GM18951 (cell line): ENCODE measurements around the gene CHST2.

Source experiments
- POLR2A ChIP-seq: IDR thresholded peaks from 4 replicates; pipeline ENCODE4 v1.6.1; 2011; ENCODE audit warnings: mild to moderate bottlenecking; ENCODE audit not compliant: insufficient read length, insufficient read depth; ENCODE audit errors: extremely low read depth
- in situ Hi-C: fragments of 300-500 bp; cut with MboI; formaldehyde crosslinking; loops from one replicate; pipeline ENCODE4 v1.12.0; 2022; ENCODE audit warnings: low sequenced_read_pairs, mixed read lengths, inconsistent platforms; ENCODE audit not compliant: unreplicated experiment

Gene CHST2

GRCh38 chr3:143173242-143173641 lies 53.7 kb downstream of the CHST2 start:
- in situ Hi-C loops = no loop called here
- no peak for TF ChIP-seq POLR2A
